Heart left ventricle (tissue), 13 donors: ENCODE data around the gene KHDC1.

ENCODE experiments used
- POLR2A ChIP-seq, 2 donors: fragments of 450-650 bp; IDR thresholded peaks; one replicate each; pipeline ENCODE4 v1.6.1; 2017; ENCODE audit warnings: antibody characterized with exemption in 2 of 2, mild to moderate bottlenecking in 2 of 2, moderate library complexity in 2 of 2
- TF ChIP-seq, protein P1 (sequence below), 12 donors: fragments of 200-600 bp; sonication (generic) in 4 of 12; IDR thresholded peaks; one replicate each; pipeline versions ENCODE4 v1.5.0 to v1.8.0; 2018 to 2022; ENCODE audit warnings: antibody characterized with exemption in 12 of 12, mild to moderate bottlenecking in 5 of 12
- donor health status: ischemic (EF 13 %, LVEDD 7.1; RV severe dilation, severe dysfunction).
- donor health status: DM: no; HTN: yes; CAD: no.
- donor health status: DM: no; HTN: no; CAD: no.
- donor health status: ischemic (EF 25% LVEDD 6.9; RV normal size, moderate dysfunction).
- donor health status: ischemic (EF 25% LVEDD 5.7; RV mildly dilated, moderate dysfunction).
- donor health status: ischemic (EF 35%, LVEDD 5.7; RV mildly dilated, moderate dysfunction).
- donor health status: nonischemic (EF 11% LVEDD 7.7; RV severe dilation, severe dysfunction).
- donor health status: DM: yes; HTN: yes; CAD: no.
- donor health status: PGD.
- donor health status: ischemic (EF 29% LVEDD 5.4; RV normal size, mild dysfunction).
- donor health status: nonischemic (EF 23%, LVEDD 6.1; RV moderate dilation, normal function).

DNA sequence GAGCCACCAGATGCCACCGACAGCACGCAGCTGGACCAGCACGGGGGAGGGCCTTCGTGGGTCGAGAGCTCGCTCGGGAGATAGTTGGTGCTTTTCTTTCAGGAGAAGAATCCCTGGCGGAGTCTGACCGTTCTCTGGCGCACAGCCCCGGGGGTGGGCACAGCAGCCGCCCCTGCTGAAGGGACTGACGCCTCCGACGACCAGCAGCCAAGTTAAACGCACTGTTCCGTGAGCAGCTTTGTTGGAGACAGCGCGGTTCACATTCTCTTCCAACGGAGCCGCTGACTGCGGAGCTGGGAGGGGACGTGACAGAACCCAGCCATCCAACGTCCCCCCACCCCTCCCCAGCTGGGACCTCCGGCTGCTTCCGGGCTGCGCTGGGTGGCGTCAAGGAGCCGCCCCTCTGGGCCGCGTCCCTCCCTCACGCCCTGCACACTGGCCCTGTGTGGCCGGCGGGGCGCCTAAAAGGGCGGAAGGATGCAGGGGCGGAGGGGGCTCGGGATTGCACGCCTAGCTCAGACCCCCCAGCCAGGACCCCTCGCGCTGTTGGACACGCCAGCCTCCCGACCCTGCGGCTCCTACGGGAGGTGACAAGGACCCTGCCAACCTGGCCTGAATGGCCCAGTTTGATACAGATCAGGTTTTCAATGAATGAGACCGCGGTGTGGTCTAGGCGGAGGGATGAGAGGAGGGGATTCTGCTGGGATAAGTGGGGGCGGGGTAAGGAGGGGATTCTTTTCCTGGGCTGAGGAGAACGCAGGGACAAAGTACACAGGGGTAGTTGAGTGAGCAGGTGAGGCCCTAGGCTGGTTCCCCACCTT is 36.4 kb upstream of the KHDC1 start:
- TF ChIP-seq, protein P1, sequence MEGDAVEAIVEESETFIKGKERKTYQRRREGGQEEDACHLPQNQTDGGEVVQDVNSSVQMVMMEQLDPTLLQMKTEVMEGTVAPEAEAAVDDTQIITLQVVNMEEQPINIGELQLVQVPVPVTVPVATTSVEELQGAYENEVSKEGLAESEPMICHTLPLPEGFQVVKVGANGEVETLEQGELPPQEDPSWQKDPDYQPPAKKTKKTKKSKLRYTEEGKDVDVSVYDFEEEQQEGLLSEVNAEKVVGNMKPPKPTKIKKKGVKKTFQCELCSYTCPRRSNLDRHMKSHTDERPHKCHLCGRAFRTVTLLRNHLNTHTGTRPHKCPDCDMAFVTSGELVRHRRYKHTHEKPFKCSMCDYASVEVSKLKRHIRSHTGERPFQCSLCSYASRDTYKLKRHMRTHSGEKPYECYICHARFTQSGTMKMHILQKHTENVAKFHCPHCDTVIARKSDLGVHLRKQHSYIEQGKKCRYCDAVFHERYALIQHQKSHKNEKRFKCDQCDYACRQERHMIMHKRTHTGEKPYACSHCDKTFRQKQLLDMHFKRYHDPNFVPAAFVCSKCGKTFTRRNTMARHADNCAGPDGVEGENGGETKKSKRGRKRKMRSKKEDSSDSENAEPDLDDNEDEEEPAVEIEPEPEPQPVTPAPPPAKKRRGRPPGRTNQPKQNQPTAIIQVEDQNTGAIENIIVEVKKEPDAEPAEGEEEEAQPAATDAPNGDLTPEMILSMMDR (IDR thresholded peaks at IDR 0.05): no peak
- no peak for TF ChIP-seq POLR2A (IDR thresholded peaks at IDR 0.05)
